Vagina (tissue), 2 donors: ENCODE measurements around the gene RPS6KA2. TPM values are rescaled to one million over a fixed set of nuclear protein-coding genes. Genes with fewer than 3 reads are reported as not detected.
"Not testable (repeated sequence)": the region's sequence is repeated elsewhere in the genome, so short reads cannot be mapped to it uniquely, and the experiment has no call there.

Experiments used
- DNase-seq, 2 donors: peaks; one replicate each; pipeline ENCODE4 v3.0.0-alpha.2; 2017; ENCODE audit errors: extremely low spot score in 2 of 2
- H3K27ac ChIP-seq: fragments of 200-600 bp; sonication (generic); one replicate; pipeline ENCODE4 v1.5.1; 2019
- H3K27me3 ChIP-seq: fragments of 200-600 bp; sonication (generic); one replicate; pipeline ENCODE4 v1.5.1; 2019
- H3K36me3 ChIP-seq, 2 donors: fragments of 200-600 bp; sonication (generic); one replicate each; pipeline ENCODE4 v1.5.1; 2017 to 2019
- H3K4me1 ChIP-seq: fragments of 200-600 bp; sonication (generic); one replicate; pipeline ENCODE4 v1.5.1; 2019
- H3K4me3 ChIP-seq, 2 donors: fragments of 200-600 bp; sonication (generic); 1 replicate in 1 of 2; 2 replicates in 1 of 2; pipeline ENCODE4 v1.5.1; 2016 to 2019
- H3K9me3 ChIP-seq: fragments of 200-600 bp; sonication (generic); one replicate; pipeline ENCODE4 v1.5.1; 2019
- CTCF ChIP-seq, 3 experiments: fragments of 450-650 bp in 2 of 3; fragments of 200-600 bp in 1 of 3; sonication (generic) in 1 of 3; IDR thresholded peaks; one replicate each; pipeline ENCODE4 v1.5.1; 2017 to 2019; ENCODE audit warnings: antibody characterized with exemption in 3 of 3, mild to moderate bottlenecking in 2 of 3, moderate library complexity in 2 of 3
- POLR2A ChIP-seq, 2 donors: fragments of 450-650 bp; IDR thresholded peaks; one replicate each; pipeline ENCODE4 v1.6.1; 2017; ENCODE audit warnings: antibody characterized with exemption in 2 of 2, mild to moderate bottlenecking in 2 of 2, moderate library complexity in 2 of 2
- POLR2AphosphoS5 ChIP-seq, 2 donors: sonication (generic); formaldehyde crosslinking; IDR thresholded peaks; one replicate each; pipeline ENCODE4 v1.9.0; 2017; ENCODE audit warnings: antibody characterized with exemption in 2 of 2, mild to moderate bottlenecking in 2 of 2, low read depth in 1 of 2; ENCODE audit not compliant: insufficient read depth in 1 of 2
- intact Hi-C: fragments of 100-400 bp; cut with DNase I; formaldehyde crosslinking; loops from one replicate; pipeline ENCODE4 v1.15.1; 2023
- total RNA-seq: library from RNA; depleted of rRNA; stranded (reverse); fragments of >200 nt; gene quantifications from one replicate; pipeline ENCODE4 v1.2.3, GENCODE V29; 2016

RPS6KA2 gene
- total RNA-seq, 1 donor from 2014 or later, result 65.1 TPM

GRCh38 chr6:166388290-166389004 lies 238.6 kb downstream of the RPS6KA2 start:
- no peak for DNase-seq
- peaks cover 8% of the 10 kb centered on the region for H3K4me1 ChIP-seq
- H3K9me3 ChIP-seq, result no peaks in the 10 kb centered on the region
- no peaks in the 10 kb centered on the region for H3K27me3 ChIP-seq
- H3K4me3 ChIP-seq, result no peak overlapping the region
- intact Hi-C loops, result loop anchor here (10.0 kb wide), 1 partner anchor 54 kb away; no protein-coding TSS in a partner anchor
- TF ChIP-seq POLR2AphosphoS5 (IDR thresholded peaks at IDR 0.05; ENCODE audit: insufficient read depth in 1 of 2, low read depth in 1 of 2), result no peak
- H3K36me3 ChIP-seq, result no peaks in the 10 kb centered on the region
- H3K27ac ChIP-seq, result no peak overlapping the region

GRCh38 chr6:166387642-166388289 lies 239.3 kb downstream of the RPS6KA2 start:
- H3K36me3 ChIP-seq, result no peaks in the 10 kb centered on the region
- no peaks in the 10 kb centered on the region for H3K9me3 ChIP-seq
- H3K27me3 ChIP-seq, result no peaks in the 10 kb centered on the region
- intact Hi-C loops, result loop anchor here (10.0 kb wide), 1 partner anchor 53 kb away; no protein-coding TSS in a partner anchor
- TF ChIP-seq CTCF (IDR thresholded peaks at IDR 0.05) (no peak), POLR2A (IDR thresholded peaks at IDR 0.05) (no peak), POLR2AphosphoS5 (IDR thresholded peaks at IDR 0.05; ENCODE audit: insufficient read depth in 1 of 2, low read depth in 1 of 2) (no peak)
- no peak overlapping the region for H3K4me3 ChIP-seq
- no peak for DNase-seq
- H3K4me1 ChIP-seq, result peaks cover 8% of the 10 kb centered on the region
- no peak overlapping the region for H3K27ac ChIP-seq

- DNase-seq, H3K36me3 ChIP-seq, H3K9me3 ChIP-seq, H3K4me1 ChIP-seq, H3K4me3 ChIP-seq, H3K27ac ChIP-seq, H3K27me3 ChIP-seq: not testable (repeated sequence)
- intact Hi-C loops, result loop anchor here (10.0 kb wide), 1 partner anchor 52 kb away; no protein-coding TSS in a partner anchor
Observed at GRCh38 chr6:166387098-166387497, 240.0 kb downstream of the RPS6KA2 start.

GRCh38 chr6:166386111-166386510 lies 240.9 kb downstream of the RPS6KA2 start:
- Histone ChIP-seq H3K4me3 (no peak overlapping the region), H3K9me3 (no peaks in the 10 kb centered on the region), H3K27me3 (no peaks in the 10 kb centered on the region), H3K4me1 (peaks cover 15% of the 10 kb centered on the region), H3K27ac (no peak overlapping the region), H3K36me3 (no peaks in the 10 kb centered on the region)
- no peak for DNase-seq
- TF ChIP-seq CTCF (IDR thresholded peaks at IDR 0.05), result no peak
- no peak for TF ChIP-seq POLR2AphosphoS5 (IDR thresholded peaks at IDR 0.05; ENCODE audit: insufficient read depth in 1 of 2, low read depth in 1 of 2)
- no peak for TF ChIP-seq POLR2A (IDR thresholded peaks at IDR 0.05)
- intact Hi-C loops, result loop anchor here (10.0 kb wide), 1 partner anchor 51 kb away; no protein-coding TSS in a partner anchor

GRCh38 chr6:166383802-166384363 lies 243.2 kb downstream of the RPS6KA2 start:
- DNase-seq, H3K9me3 ChIP-seq, H3K36me3 ChIP-seq, H3K27me3 ChIP-seq: not testable (repeated sequence)
- peaks cover 18% of the 10 kb centered on the region for H3K4me1 ChIP-seq
- H3K4me3 ChIP-seq, result peak overlapping the region; percentile 91 to 95
- intact Hi-C loops, result loop anchor here (5.0 to 10.0 kb wide), 2 partner anchors 49 to 243 kb away; partner anchors contain the start of gene RPS6KA2
- TF ChIP-seq POLR2AphosphoS5 (IDR thresholded peaks at IDR 0.05; ENCODE audit: insufficient read depth in 1 of 2, low read depth in 1 of 2), result peak in 1 of 2 donors; percentile 17
- peak overlapping the region; percentile 89 for H3K27ac ChIP-seq

GRCh38 chr6:166382933-166383801 lies 243.9 kb downstream of the RPS6KA2 start, which contains the start of gene MPC1:
Gene MPC1 (minus strand): TSS chr6:166382940. CDS start chr6:166382876, 64 bp downstream.
- Histone ChIP-seq H3K4me1 (peaks cover 18% of the 10 kb centered on the region), H3K4me3 (peak within 1 kb of the TSS; percentile 91 to 95), H3K9me3 (no peaks in the 10 kb centered on the region), H3K36me3 (no peaks in the 10 kb centered on the region), H3K27ac (peak within 1 kb of the TSS; percentile 89), H3K27me3 (no peaks in the 10 kb centered on the region)
- DNase-seq, result peak in 1 of 2 donors; percentile 96
- intact Hi-C loops, result loop anchor here (5.0 to 10.0 kb wide), 2 partner anchors 48 to 244 kb away; partner anchors contain the start of gene RPS6KA2
- TF ChIP-seq CTCF (IDR thresholded peaks at IDR 0.05) (no peak), POLR2AphosphoS5 (IDR thresholded peaks at IDR 0.05; ENCODE audit: insufficient read depth in 1 of 2, low read depth in 1 of 2) (peak in 1 of 2 donors; percentile 67)
